Neural cell (in vitro differentiated cells): Measurements from ENCODE around the gene ZNF214.
A peak's percentile ranks its signal among the peaks of the same experiment; 100 is the strongest.

ENCODE experiments used
- MXI1 ChIP-seq: fragments of 450-650 bp; conservative IDR thresholded peaks from 2 replicates; pipeline ENCODE4 v1.6.1; 2014; ENCODE audit warnings: antibody characterized with exemption, mild to moderate bottlenecking; ENCODE audit not compliant: poor library complexity, severe bottlenecking
- POLR2AphosphoS5 ChIP-seq: IDR thresholded peaks from 2 replicates; pipeline ENCODE4 v1.6.1; 2012
- TF ChIP-seq, protein P1 (sequence below): fragments of 450-650 bp; IDR thresholded peaks from 2 replicates; pipeline ENCODE4 v1.5.1; 2014; ENCODE audit warnings: antibody characterized with exemption, mild to moderate bottlenecking, moderate library complexity; ENCODE audit not compliant: poor library complexity, severe bottlenecking

DNA sequence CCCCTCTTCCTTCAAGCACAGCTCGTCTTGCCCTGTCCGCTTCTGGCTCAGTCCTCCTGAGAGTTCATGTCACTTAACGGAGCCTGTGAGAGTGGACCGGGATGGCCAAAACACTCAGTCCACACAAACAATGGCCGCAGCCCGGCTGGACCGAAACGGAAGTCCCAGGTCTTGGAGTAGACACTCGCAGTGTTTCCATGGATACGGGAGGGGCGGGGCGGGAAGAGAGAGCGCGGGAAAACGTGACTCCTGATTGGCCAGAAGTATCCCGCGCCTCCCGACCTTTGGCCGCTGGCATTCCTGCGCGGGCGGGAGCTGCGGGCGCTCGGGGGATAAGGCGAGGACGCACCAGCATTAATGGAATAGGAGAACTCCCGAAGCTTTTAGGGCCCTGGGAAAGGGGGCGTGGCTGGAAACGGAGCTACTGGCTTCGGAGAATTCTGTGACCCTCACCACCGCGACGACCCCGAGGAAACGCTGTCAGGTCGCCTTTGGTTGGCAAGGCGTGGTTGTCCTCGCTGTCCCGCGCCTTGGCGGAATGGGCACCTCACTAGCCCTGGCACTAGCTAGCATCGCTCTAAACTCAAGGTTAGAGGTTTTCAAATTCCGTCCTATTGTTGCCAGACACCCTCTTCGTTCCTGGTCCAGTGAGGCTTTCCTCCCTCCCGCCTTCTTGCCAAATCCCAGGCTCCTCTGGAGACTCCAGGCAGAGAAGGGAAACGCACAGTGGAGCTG is at the start of gene ZNF214, which contains the start of gene NLRP14:
- peak; percentile 67 for TF ChIP-seq POLR2AphosphoS5
- TF ChIP-seq, protein P1, sequence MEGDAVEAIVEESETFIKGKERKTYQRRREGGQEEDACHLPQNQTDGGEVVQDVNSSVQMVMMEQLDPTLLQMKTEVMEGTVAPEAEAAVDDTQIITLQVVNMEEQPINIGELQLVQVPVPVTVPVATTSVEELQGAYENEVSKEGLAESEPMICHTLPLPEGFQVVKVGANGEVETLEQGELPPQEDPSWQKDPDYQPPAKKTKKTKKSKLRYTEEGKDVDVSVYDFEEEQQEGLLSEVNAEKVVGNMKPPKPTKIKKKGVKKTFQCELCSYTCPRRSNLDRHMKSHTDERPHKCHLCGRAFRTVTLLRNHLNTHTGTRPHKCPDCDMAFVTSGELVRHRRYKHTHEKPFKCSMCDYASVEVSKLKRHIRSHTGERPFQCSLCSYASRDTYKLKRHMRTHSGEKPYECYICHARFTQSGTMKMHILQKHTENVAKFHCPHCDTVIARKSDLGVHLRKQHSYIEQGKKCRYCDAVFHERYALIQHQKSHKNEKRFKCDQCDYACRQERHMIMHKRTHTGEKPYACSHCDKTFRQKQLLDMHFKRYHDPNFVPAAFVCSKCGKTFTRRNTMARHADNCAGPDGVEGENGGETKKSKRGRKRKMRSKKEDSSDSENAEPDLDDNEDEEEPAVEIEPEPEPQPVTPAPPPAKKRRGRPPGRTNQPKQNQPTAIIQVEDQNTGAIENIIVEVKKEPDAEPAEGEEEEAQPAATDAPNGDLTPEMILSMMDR, result no peak
- peak; percentile 40 for TF ChIP-seq MXI1
